WTC11 (cell line): ENCODE data around the gene KLRG1. TPM values are rescaled to one million over a fixed set of nuclear protein-coding genes. Genes with fewer than 3 reads are reported as not detected.

ENCODE experiments used
- ATAC-seq: fragments of 200-7000 bp; cut with Tn5 transposase; 2 replicates; pipeline ENCODE4 v1.10.0; 2021; ENCODE audit warnings: mild to moderate bottlenecking, moderate library complexity
- CTCF ChIA-PET: fragments of 300-600 bp; sonication (Branson Sonifier 250); formaldehyde crosslinking; loops from one replicate; lab custom pipeline; 2021; ENCODE audit warnings: antibody characterized with exemption; lab: Charles Lee
- POLR2A ChIA-PET: fragments of 350-600 bp; sonication (Branson Sonifier 250); formaldehyde crosslinking; loops from one replicate; lab custom pipeline; 2021; ENCODE audit warnings: antibody characterized with exemption; lab: Charles Lee
- DNase-seq: peaks from one replicate; pipeline ENCODE4 v3.0.0; 2021; ENCODE audit warnings: low spot score
- H3K27ac Mint-ChIP-seq: 2 replicates; pipeline ENCODE4 v1.8.0; 2021; ENCODE audit warnings: mixed read lengths
- H3K27me3 Mint-ChIP-seq: 2 replicates; pipeline ENCODE4 v1.8.0; 2021; ENCODE audit warnings: low read depth, mild to moderate bottlenecking, moderate library complexity, mixed read lengths
- H3K36me3 Mint-ChIP-seq: 2 replicates; pipeline ENCODE4 v1.8.0; 2021; ENCODE audit warnings: mixed read lengths
- H3K4me1 Mint-ChIP-seq: 2 replicates; pipeline ENCODE4 v1.8.0; 2022; ENCODE audit warnings: mixed read lengths
- H3K4me3 Mint-ChIP-seq: 2 replicates; pipeline ENCODE4 v1.8.0; 2021; ENCODE audit warnings: mild to moderate bottlenecking, moderate library complexity, mixed read lengths
- H3K9me3 Mint-ChIP-seq: 2 replicates; pipeline ENCODE4 v1.8.0; 2021; ENCODE audit warnings: mixed read lengths
- AFF4 ChIP-seq: sonication (generic); formaldehyde crosslinking; IDR thresholded peaks from 2 replicates; pipeline ENCODE4 v1.8.1; 2023; ENCODE audit warnings: mild to moderate bottlenecking, missing genetic modification reagents, borderline replicate concordance
- ATF1 ChIP-seq: sonication (generic); formaldehyde crosslinking; IDR thresholded peaks from 2 replicates; pipeline ENCODE4 v1.8.1; 2023; ENCODE audit warnings: mild to moderate bottlenecking, moderate library complexity, missing genetic modification reagents
- CTCF ChIP-seq: fragments of 200-600 bp; IDR thresholded peaks from 2 replicates; pipeline ENCODE4 v1.8.0; 2022; ENCODE audit warnings: antibody characterized with exemption
- ERG ChIP-seq: fragments of 250-450 bp; sonication (Bioruptor Pico); IDR thresholded peaks from 2 replicates; pipeline ENCODE4 v1.8.0; 2021; ENCODE audit warnings: mild to moderate bottlenecking
- FOXJ3 ChIP-seq: sonication (generic); formaldehyde crosslinking; IDR thresholded peaks from 2 replicates; pipeline ENCODE4 v1.9.0; 2021; ENCODE audit warnings: missing genetic modification reagents, mild to moderate bottlenecking, borderline replicate concordance
- GRHL2 ChIP-seq: fragments of 250-450 bp; sonication (Bioruptor Pico); IDR thresholded peaks from 2 replicates; pipeline ENCODE4 v1.8.0; 2022; ENCODE audit warnings: mild to moderate bottlenecking, moderate library complexity; ENCODE audit not compliant: insufficient replicate concordance, severe bottlenecking
- NFATC4 ChIP-seq: fragments of 250-450 bp; sonication (Bioruptor Pico); IDR thresholded peaks from 2 replicates; pipeline ENCODE4 v1.9.0; 2021; ENCODE audit warnings: mild to moderate bottlenecking
- NR3C1 ChIP-seq: sonication (generic); formaldehyde crosslinking; conservative IDR thresholded peaks from 2 replicates; pipeline ENCODE4 v1.8.1; 2023; ENCODE audit warnings: low read depth, mild to moderate bottlenecking, missing genetic modification reagents
- PRDM15 ChIP-seq: sonication (generic); formaldehyde crosslinking; IDR thresholded peaks from 2 replicates; pipeline ENCODE4 v1.8.0; 2022; ENCODE audit warnings: missing genetic modification reagents
- SMAD3 ChIP-seq: sonication (generic); formaldehyde crosslinking; IDR thresholded peaks from 2 replicates; pipeline ENCODE4 v1.8.0; 2022; ENCODE audit warnings: missing genetic modification reagents, mild to moderate bottlenecking, borderline replicate concordance
- SOX15 ChIP-seq: fragments of 250-450 bp; sonication (Bioruptor Pico); IDR thresholded peaks from 2 replicates; pipeline ENCODE4 v1.9.0; 2021; ENCODE audit warnings: mild to moderate bottlenecking
- TEAD1 ChIP-seq: sonication (generic); formaldehyde crosslinking; IDR thresholded peaks from 2 replicates; pipeline ENCODE4 v1.8.0; 2022; ENCODE audit warnings: mild to moderate bottlenecking, missing genetic modification reagents
- USF1 ChIP-seq: sonication (generic); formaldehyde crosslinking; IDR thresholded peaks from 2 replicates; pipeline ENCODE4 v1.8.0; 2022; ENCODE audit warnings: mild to moderate bottlenecking, missing genetic modification reagents
- ZBTB21 ChIP-seq: sonication (generic); formaldehyde crosslinking; IDR thresholded peaks from 2 replicates; pipeline ENCODE4 v1.8.1; 2023; ENCODE audit warnings: mild to moderate bottlenecking, missing genetic modification reagents, borderline replicate concordance
- ZBTB43 ChIP-seq: sonication (generic); formaldehyde crosslinking; IDR thresholded peaks from 2 replicates; pipeline ENCODE4 v1.8.1; 2023; ENCODE audit warnings: mild to moderate bottlenecking, missing genetic modification reagents
- ZMAT4 ChIP-seq: fragments of 250-450 bp; sonication (Bioruptor Pico); IDR thresholded peaks from 2 replicates; pipeline ENCODE4 v1.9.0; 2021; ENCODE audit warnings: mild to moderate bottlenecking
- ZNF138 ChIP-seq: sonication (generic); formaldehyde crosslinking; conservative IDR thresholded peaks from 2 replicates; pipeline ENCODE4 v1.8.1; 2022; ENCODE audit warnings: mild to moderate bottlenecking, moderate library complexity, missing genetic modification reagents
- ZNF416 ChIP-seq: fragments of 250-450 bp; sonication (Bioruptor Pico); IDR thresholded peaks from 2 replicates; pipeline ENCODE4 v1.9.0; 2021; ENCODE audit warnings: mild to moderate bottlenecking, inconsistent platforms
- ZNF425 ChIP-seq: fragments of 250-450 bp; sonication (Bioruptor Pico); conservative IDR thresholded peaks from 2 replicates; pipeline ENCODE4 v1.9.0; 2021; ENCODE audit warnings: mild to moderate bottlenecking
- total RNA-seq: library from RNA; stranded (reverse); gene quantifications from 3 replicates; pipeline ENCODE4 v1.2.3, GENCODE V29; 2021

The KLRG1 gene
- total RNA-seq, 1 experiment from 2014 or later: 7.2 TPM

- H3K4me1 Mint-ChIP-seq: peaks cover 10% of the 10 kb centered on the region
- H3K4me3 Mint-ChIP-seq: no peak overlapping the region
- peaks cover 58% of the 10 kb centered on the region for H3K36me3 Mint-ChIP-seq
- peaks cover 34% of the 10 kb centered on the region for H3K9me3 Mint-ChIP-seq
- no peak for ATAC-seq
- no peak for DNase-seq
- H3K27ac Mint-ChIP-seq: no peak overlapping the region
- ChIA-PET POLR2A (no interaction called here), CTCF (interaction anchor here (0.9 kb wide), 1 partner anchor 8 kb away, joined by 3 read pairs; the partner anchor contains the start of gene M6PR)
- H3K27me3 Mint-ChIP-seq: no peaks in the 10 kb centered on the region
- TF ChIP-seq AFF4 (CRISPR knock-in tag) (no peak), ERG (no peak), CTCF (no peak), ZBTB43 (CRISPR knock-in tag) (no peak), NR3C1 (CRISPR knock-in tag) (no peak), ZMAT4 (no peak), ZBTB21 (no peak), TEAD1 (no peak), FOXJ3 (CRISPR knock-in tag) (no peak), PRDM15 (CRISPR knock-in tag) (no peak), ZNF138 (CRISPR knock-in tag) (no peak), ATF1 (CRISPR knock-in tag) (no peak), NFATC4 (CRISPR knock-in tag) (no peak), SOX15 (CRISPR knock-in tag) (no peak), ZNF416 (no peak), ZNF425 (CRISPR knock-in tag) (no peak), GRHL2 (CRISPR knock-in tag) (no peak), USF1 (CRISPR knock-in tag) (no peak), SMAD3 (CRISPR knock-in tag) (no peak)
These were observed 31.8 kb upstream of the KLRG1 start for GRCh38 chr12:8957561-8957960.
